Activated CD8-positive, alpha-beta T cell treated with anti-CD3 and anti-CD28 coated beads, Interleukin-2, amount 10 ng/mL, durations not matched to agents 7 days and 5 days (primary cell): ENCODE measurements around the gene KIZ. TPM values are rescaled to one million over a fixed set of nuclear protein-coding genes. Genes with fewer than 3 reads are reported as not detected.

ENCODE experiments used
- ATAC-seq: fragments of 150-1000 bp; cut with Tn5 transposase; one replicate; pipeline ENCODE4 v1.10.0; 2021; ENCODE audit warnings: moderate library complexity
- CTCF ChIA-PET: fragments of 350-600 bp; sonication (Branson Sonifier 250); formaldehyde crosslinking; loops from one replicate; lab custom pipeline; 2021; ENCODE audit warnings: antibody characterized with exemption; lab: Charles Lee
- POLR2A ChIA-PET: fragments of 350-600 bp; sonication (Branson Sonifier 250); formaldehyde crosslinking; loops from one replicate; lab custom pipeline; 2021; ENCODE audit warnings: antibody characterized with exemption; lab: Charles Lee
- DNase-seq: peaks from one replicate; pipeline ENCODE4 v3.0.0-alpha.2; 2020
- H3K27ac Mint-ChIP-seq: one replicate; pipeline ENCODE4 v1.8.0; 2021; ENCODE audit warnings: mild to moderate bottlenecking, mixed read lengths
- H3K27me3 Mint-ChIP-seq: one replicate; pipeline ENCODE4 v1.8.0; 2021; ENCODE audit warnings: low read depth, mixed read lengths
- H3K36me3 Mint-ChIP-seq: one replicate; pipeline ENCODE4 v1.8.0; 2021; ENCODE audit warnings: low read depth, mixed read lengths
- H3K4me1 Mint-ChIP-seq: one replicate; pipeline ENCODE4 v1.8.0; 2021; ENCODE audit warnings: low read depth, mixed read lengths
- H3K4me3 Mint-ChIP-seq: one replicate; pipeline ENCODE4 v1.8.0; 2021; ENCODE audit warnings: mild to moderate bottlenecking, mixed read lengths
- H3K9me3 Mint-ChIP-seq: one replicate; pipeline ENCODE4 v1.8.0; 2022; ENCODE audit warnings: mixed read lengths; ENCODE audit not compliant: insufficient read depth
- total RNA-seq, 2 experiments: library from RNA; stranded (reverse); gene quantifications; one replicate each; pipeline ENCODE4 v1.2.3, GENCODE V29; 2021

KIZ gene
- total RNA-seq, 2 experiments from 2014 or later = 16.2 to 19.9 TPM

- Mint-ChIP-seq H3K27me3 (no peaks in the 10 kb centered on the region), H3K36me3 (peaks cover 3% of the 10 kb centered on the region), H3K9me3 (no peaks in the 10 kb centered on the region), H3K4me1 (peaks cover 3% of the 10 kb centered on the region), H3K27ac (no peak overlapping the region), H3K4me3 (no peak overlapping the region)
- no peak for ATAC-seq
- DNase-seq = no peak
- ChIA-PET CTCF (interaction anchor here (1.5 kb wide), 1 partner anchor 11 kb away, joined by 3 read pairs; no protein-coding TSS in a partner anchor), POLR2A (no interaction called here)
Observed at GRCh38 chr20:21182832-21183563, 57.1 kb downstream of the KIZ start.

- ChIA-PET POLR2A (no interaction called here), CTCF (interaction anchor here (1.7 kb wide), 1 partner anchor 52 kb away, joined by 4 read pairs; no protein-coding TSS in a partner anchor)
- no peak for ATAC-seq
- Mint-ChIP-seq H3K9me3 (no peaks in the 10 kb centered on the region), H3K4me3 (no peak overlapping the region), H3K4me1 (peaks cover 3% of the 10 kb centered on the region), H3K36me3 (peaks cover 3% of the 10 kb centered on the region), H3K27ac (no peak overlapping the region), H3K27me3 (no peaks in the 10 kb centered on the region)
- no peak for DNase-seq
Observed at GRCh38 chr20:21183722-21184121, 57.8 kb downstream of the KIZ start.

GRCh38 chr20:21184819-21185218, 58.9 kb downstream of the KIZ start:
- H3K9me3 Mint-ChIP-seq = no peaks in the 10 kb centered on the region
- no peak overlapping the region for H3K4me3 Mint-ChIP-seq
- H3K27ac Mint-ChIP-seq = no peak overlapping the region
- ChIA-PET CTCF (interaction anchor here (0.9 to 1.7 kb wide), 3 partner anchors 10 to 324 kb away, joined by 3 to 4 read pairs (median 3); no protein-coding TSS in a partner anchor), POLR2A (no interaction called here)
- no peaks in the 10 kb centered on the region for H3K27me3 Mint-ChIP-seq
- H3K4me1 Mint-ChIP-seq = peaks cover 3% of the 10 kb centered on the region
- peaks cover 3% of the 10 kb centered on the region for H3K36me3 Mint-ChIP-seq
- ATAC-seq = no peak
- DNase-seq = no peak

GRCh38 chr20:21185849-21186248, 60.0 kb downstream of the KIZ start:
- H3K9me3 Mint-ChIP-seq = no peaks in the 10 kb centered on the region

GRCh38 chr20:21189761-21190523, 64.1 kb downstream of the KIZ start:
- peaks cover 11% of the 10 kb centered on the region for H3K4me1 Mint-ChIP-seq
- DNase-seq = no peak
- ChIA-PET POLR2A (no interaction called here), CTCF (no interaction called here)
- ATAC-seq = no peak
- H3K27me3 Mint-ChIP-seq = no peaks in the 10 kb centered on the region
- no peak overlapping the region for H3K27ac Mint-ChIP-seq
- H3K36me3 Mint-ChIP-seq = no peaks in the 10 kb centered on the region
- H3K4me3 Mint-ChIP-seq = no peak overlapping the region
- H3K9me3 Mint-ChIP-seq = no peaks in the 10 kb centered on the region

More at GRCh38 chr20:21185849-21186248, 60.0 kb downstream of the KIZ start:
- CTCF ChIA-PET = no interaction called here
- peaks cover 5% of the 10 kb centered on the region for H3K4me1 Mint-ChIP-seq
- H3K4me3 Mint-ChIP-seq = no peak overlapping the region
- H3K36me3 Mint-ChIP-seq = peaks cover 3% of the 10 kb centered on the region
- H3K27me3 Mint-ChIP-seq = no peaks in the 10 kb centered on the region
- H3K27ac Mint-ChIP-seq = no peak overlapping the region
- no peak for DNase-seq
- ATAC-seq = no peak
- POLR2A ChIA-PET = no interaction called here

GRCh38 chr20:21190869-21191268, 65.0 kb downstream of the KIZ start:
- H3K36me3 Mint-ChIP-seq = no peaks in the 10 kb centered on the region
- no peak for DNase-seq
- peaks cover 11% of the 10 kb centered on the region for H3K4me1 Mint-ChIP-seq
- no peaks in the 10 kb centered on the region for H3K9me3 Mint-ChIP-seq
- POLR2A ChIA-PET = no interaction called here
- no peaks in the 10 kb centered on the region for H3K27me3 Mint-ChIP-seq
- no peak overlapping the region for H3K4me3 Mint-ChIP-seq
- CTCF ChIA-PET = no interaction called here
- ATAC-seq = no peak
- H3K27ac Mint-ChIP-seq = no peak overlapping the region

- Mint-ChIP-seq H3K36me3 (no peaks in the 10 kb centered on the region), H3K27me3 (no peaks in the 10 kb centered on the region), H3K4me3 (no peak overlapping the region), H3K9me3 (no peaks in the 10 kb centered on the region), H3K27ac (no peak overlapping the region), H3K4me1 (peaks cover 11% of the 10 kb centered on the region)
- POLR2A ChIA-PET = no interaction called here
- CTCF ChIA-PET = no interaction called here
- ATAC-seq (no peak), DNase-seq (no peak)
Observed at GRCh38 chr20:21191839-21192238, 66.0 kb downstream of the KIZ start.

GRCh38 chr20:21202259-21202658, 76.4 kb downstream of the KIZ start:
- Mint-ChIP-seq H3K27ac (no peak overlapping the region), H3K36me3 (peaks cover 6% of the 10 kb centered on the region), H3K27me3 (no peaks in the 10 kb centered on the region), H3K4me3 (no peak overlapping the region), H3K9me3 (no peaks in the 10 kb centered on the region), H3K4me1 (no peaks in the 10 kb centered on the region)
- ATAC-seq = no peak
- POLR2A ChIA-PET = no interaction called here
- CTCF ChIA-PET = interaction anchor here (1.2 kb wide), 1 partner anchor 34 kb away, joined by 5 read pairs; no protein-coding TSS in a partner anchor
- no peak for DNase-seq

GRCh38 chr20:21203088-21203656, 77.3 kb downstream of the KIZ start:
- Mint-ChIP-seq H3K36me3 (peaks cover 6% of the 10 kb centered on the region), H3K9me3 (no peaks in the 10 kb centered on the region), H3K4me1 (no peaks in the 10 kb centered on the region), H3K27me3 (no peaks in the 10 kb centered on the region), H3K4me3 (no peak overlapping the region), H3K27ac (no peak overlapping the region)
- no peak for ATAC-seq
- no peak for DNase-seq
- CTCF ChIA-PET = no interaction called here
- POLR2A ChIA-PET = no interaction called here

GRCh38 chr20:21206584-21206983, 80.7 kb downstream of the KIZ start:
- ChIA-PET POLR2A (no interaction called here), CTCF (no interaction called here)
- peaks cover 6% of the 10 kb centered on the region for H3K36me3 Mint-ChIP-seq
- no peaks in the 10 kb centered on the region for H3K4me1 Mint-ChIP-seq
- no peak for DNase-seq
- ATAC-seq = no peak
- no peak overlapping the region for H3K4me3 Mint-ChIP-seq
- no peaks in the 10 kb centered on the region for H3K27me3 Mint-ChIP-seq
- no peaks in the 10 kb centered on the region for H3K9me3 Mint-ChIP-seq
- H3K27ac Mint-ChIP-seq = no peak overlapping the region

GRCh38 chr20:21208999-21209398, 83.1 kb downstream of the KIZ start:
- POLR2A ChIA-PET = no interaction called here
- no peaks in the 10 kb centered on the region for H3K27me3 Mint-ChIP-seq
- no peak for DNase-seq
- H3K27ac Mint-ChIP-seq = no peak overlapping the region
- peaks cover 6% of the 10 kb centered on the region for H3K36me3 Mint-ChIP-seq
- H3K9me3 Mint-ChIP-seq = no peaks in the 10 kb centered on the region
- no peak overlapping the region for H3K4me3 Mint-ChIP-seq
- CTCF ChIA-PET = interaction anchor here (1.0 kb wide), 1 partner anchor 42 kb away, joined by 3 read pairs; no protein-coding TSS in a partner anchor
- H3K4me1 Mint-ChIP-seq = peaks cover 12% of the 10 kb centered on the region
- ATAC-seq = no peak

- Mint-ChIP-seq H3K9me3 (no peaks in the 10 kb centered on the region), H3K36me3 (peaks cover 6% of the 10 kb centered on the region), H3K4me1 (peaks cover 12% of the 10 kb centered on the region), H3K27ac (no peak overlapping the region), H3K4me3 (no peak overlapping the region), H3K27me3 (no peaks in the 10 kb centered on the region)
- CTCF ChIA-PET = no interaction called here
- POLR2A ChIA-PET = no interaction called here
- no peak for ATAC-seq
- DNase-seq = no peak
Observed at GRCh38 chr20:21209668-21210067, 83.8 kb downstream of the KIZ start.
